K562 (cell line): ENCODE data around the gene AP3S2.

Experiments used
- CTCF ChIP-seq, 3 experiments: IDR thresholded peaks in 2 of 3; conservative IDR thresholded peaks in 1 of 3; 2 replicates each; pipeline ENCODE4 v1.5.1; 2011 to 2012; ENCODE audit warnings: low read length in 3 of 3, mild to moderate bottlenecking in 3 of 3, control low read depth in 2 of 3, improper control_type of control experiment in 1 of 3, inconsistent platforms in 1 of 3, low read depth in 1 of 3, mixed read lengths in 1 of 3, moderate library complexity in 1 of 3; ENCODE audit not compliant: insufficient read depth in 2 of 3
- MYC ChIP-seq, 2 experiments: fragments of 250-450 bp in 1 of 2; sonication (Bioruptor Pico) in 1 of 2; IDR thresholded peaks; 2 replicates each; pipeline versions ENCODE4 v1.5.1 to v1.6.1; 2012 to 2021; ENCODE audit warnings: low read depth in 2 of 2, borderline replicate concordance in 1 of 2, improper control_type of control experiment in 1 of 2, low read length in 1 of 2, mild to moderate bottlenecking in 1 of 2, moderate library complexity in 1 of 2
- PATZ1 ChIP-seq: fragments of 250-450 bp; sonication (Bioruptor Pico); IDR thresholded peaks from 2 replicates; pipeline ENCODE4 v1.5.0; 2020; ENCODE audit warnings: mild to moderate bottlenecking, borderline replicate concordance
- POLR2A ChIP-seq: fragments of 450-650 bp; conservative IDR thresholded peaks from 2 replicates; pipeline ENCODE4 v1.6.1; 2016
- POLR2AphosphoS5 ChIP-seq: IDR thresholded peaks from 2 replicates; pipeline ENCODE4 v1.6.1; 2011; ENCODE audit warnings: mild to moderate bottlenecking, low read depth, low read length, moderate library complexity; ENCODE audit not compliant: control insufficient read depth, insufficient read depth
- REST ChIP-seq, 2 experiments: fragments of 450-650 bp; formaldehyde crosslinking in 1 of 2; IDR thresholded peaks; 2 replicates each; pipeline versions ENCODE4 v1.4.0 to v1.6.1; 2014 to 2020; ENCODE audit warnings: mild to moderate bottlenecking in 2 of 2, borderline replicate concordance in 1 of 2, low read depth in 1 of 2
- RFX1 ChIP-seq: fragments of 450-650 bp; IDR thresholded peaks from 2 replicates; pipeline ENCODE4 v1.6.1; 2016; ENCODE audit warnings: mild to moderate bottlenecking, moderate library complexity
- SP2 ChIP-seq: IDR thresholded peaks from 2 replicates; pipeline ENCODE4 v1.6.1; 2011; ENCODE audit warnings: mild to moderate bottlenecking, low read depth, low read length, moderate library complexity; ENCODE audit not compliant: poor library complexity, severe bottlenecking; ENCODE audit errors: extremely low read depth

- TF ChIP-seq PATZ1: no peak
- no peak for TF ChIP-seq POLR2AphosphoS5
- no peak for TF ChIP-seq RFX1
- no peak for TF ChIP-seq MYC (IDR thresholded peaks at IDR 0.05; ENCODE audit: low read depth, low read length)
- TF ChIP-seq MYC (CRISPR knock-in tag; IDR thresholded peaks at IDR 0.05; ENCODE audit: borderline replicate concordance, low read depth): no peak
- TF ChIP-seq CTCF (IDR thresholded peaks at IDR 0.05 in 2 of 3, conservative IDR thresholded peaks at IDR 0.05 in 1 of 3; ENCODE audit: insufficient read depth in 2 of 3, low read depth in 1 of 3, low read length in 3 of 3): no peak
- no peak for TF ChIP-seq POLR2A
- no peak for TF ChIP-seq SP2
- no peak for TF ChIP-seq REST (IDR thresholded peaks at IDR 0.05; ENCODE audit: borderline replicate concordance)
- TF ChIP-seq REST (CRISPR knock-in tag; IDR thresholded peaks at IDR 0.05; ENCODE audit: low read depth): no peak
These were observed 85.5 kb downstream of the AP3S2 start for GRCh38 chr15:89808160-89808870.
